Hematopoietic multipotent progenitor cell treated with erythropoietin and hydrocortisone succinate and interleukin-3 and kit ligand, for 6 days (in vitro differentiated cells): ENCODE measurements around the gene FCSK.

Experiments
- DNase-seq: peaks from one replicate; pipeline ENCODE4 v3.0.0-alpha.2; 2015

The FCSK gene

DNA sequence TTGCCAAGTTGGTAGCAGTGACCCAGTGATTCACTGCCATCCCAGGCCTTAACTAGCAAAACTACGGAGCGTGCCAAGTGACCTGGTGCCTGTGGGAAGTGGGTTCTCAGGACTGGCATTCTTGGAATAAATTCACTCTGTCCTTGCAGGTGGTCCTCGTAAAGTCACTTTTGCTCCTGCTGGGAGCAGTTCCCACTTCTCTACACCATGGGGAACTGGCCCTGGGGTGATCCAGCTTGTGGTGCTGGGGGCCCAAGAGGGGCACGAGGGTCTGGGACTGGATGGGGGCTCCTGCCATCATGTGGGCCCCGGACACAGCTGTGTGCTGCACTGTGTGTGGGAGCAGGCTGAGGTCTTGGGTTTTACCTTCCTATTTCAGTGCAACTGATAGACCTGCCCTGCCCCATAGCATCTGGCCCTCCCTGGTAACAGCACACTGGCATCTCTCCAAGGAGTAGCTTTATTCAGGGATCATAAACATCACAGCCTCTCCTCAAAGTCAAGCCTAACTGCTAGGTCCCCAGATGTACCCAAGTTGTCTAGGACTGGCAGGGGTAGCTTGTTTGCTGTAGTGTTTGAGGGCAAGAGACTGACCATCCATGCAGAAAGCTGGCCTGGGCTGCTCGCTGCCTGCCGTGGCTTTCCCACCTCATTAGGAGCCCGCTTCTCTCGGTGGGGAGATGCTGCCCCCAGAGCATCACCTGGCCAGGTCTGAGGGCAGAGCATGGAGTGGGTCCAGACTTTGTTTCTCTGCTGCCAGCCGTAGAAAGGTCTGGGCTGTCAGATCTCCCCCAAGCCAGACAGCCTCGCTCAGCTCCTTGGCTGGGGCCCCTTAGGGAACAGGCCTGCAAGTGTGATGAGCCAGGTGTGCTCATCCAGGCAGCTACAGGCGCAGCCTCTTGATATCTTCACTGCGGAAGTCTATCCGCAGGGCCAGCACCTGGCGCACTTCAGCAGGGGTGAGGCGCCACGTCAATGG, 26.0 kb downstream of the FCSK start:
- DNase-seq = peak; percentile 42

DNA sequence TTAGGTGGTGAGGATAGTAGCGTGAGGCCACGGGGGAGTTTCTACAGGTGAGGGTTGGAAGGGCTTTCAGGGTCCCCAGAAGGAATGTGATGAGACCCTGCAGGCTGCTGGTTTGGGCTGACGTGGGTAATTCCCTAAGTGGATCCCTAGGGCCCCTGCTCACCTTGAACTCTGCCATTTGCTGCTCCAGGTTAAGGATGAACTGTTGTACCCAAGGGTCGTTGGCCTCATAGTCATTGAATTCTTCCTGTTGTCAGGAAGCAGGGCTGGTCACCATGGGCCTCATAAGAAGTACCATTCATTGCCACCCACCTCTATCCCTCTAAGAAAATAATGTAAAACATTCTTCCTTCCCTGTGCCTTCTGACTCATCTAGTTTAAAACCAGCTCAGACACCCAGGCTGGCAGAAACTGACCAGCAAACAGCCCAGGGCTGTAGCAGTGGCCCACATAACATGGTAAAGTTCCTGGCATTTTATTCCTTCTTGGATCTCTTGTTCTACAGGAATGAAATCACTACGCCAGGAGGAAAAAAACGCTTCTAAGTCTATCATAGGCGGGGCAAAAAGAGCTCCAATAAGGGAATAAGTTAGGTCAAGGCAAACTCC, 27.6 kb downstream of the FCSK start:
- no peak for DNase-seq

DNA sequence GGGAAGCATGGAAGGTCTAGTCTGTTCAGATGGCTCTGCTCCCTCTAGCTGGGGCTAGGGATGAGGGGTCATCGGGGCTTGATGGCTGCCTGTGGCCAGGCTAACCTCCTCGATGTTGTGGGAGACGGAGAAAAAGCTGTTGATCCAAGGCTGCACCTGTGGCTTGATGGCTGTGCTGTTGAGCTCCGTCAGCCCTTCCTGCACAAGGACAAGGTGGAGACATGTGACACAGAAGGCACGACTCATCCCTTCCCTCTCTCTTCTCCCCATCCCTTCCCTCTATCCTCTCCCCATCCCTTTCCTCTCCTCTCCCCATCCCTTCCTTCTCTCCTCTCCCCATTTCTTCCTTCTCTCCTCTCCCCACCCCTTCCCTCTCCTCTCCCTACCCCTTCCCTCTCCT, 28.2 kb downstream of the FCSK start:
- no peak for DNase-seq

DNA sequence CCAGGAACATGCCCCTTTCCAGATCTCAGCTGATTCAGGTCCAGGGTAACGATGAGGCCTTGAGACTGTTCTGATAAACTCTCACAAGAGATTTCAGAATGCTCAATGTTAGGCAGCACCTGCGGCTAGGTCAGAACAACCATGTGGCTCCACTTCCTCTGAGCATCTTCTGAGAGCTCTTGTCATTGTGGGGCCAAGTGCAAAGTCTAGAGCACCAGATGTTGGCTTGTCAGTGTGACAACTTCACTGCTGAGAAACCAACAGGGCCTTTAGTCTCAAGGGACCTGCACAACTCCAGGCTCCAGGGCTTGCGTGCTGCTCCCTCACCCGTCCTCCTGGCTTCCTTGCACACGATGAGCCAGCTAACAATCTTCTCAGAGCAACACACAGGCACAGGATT, 29.0 kb downstream of the FCSK start:
- DNase-seq = no peak

DNA sequence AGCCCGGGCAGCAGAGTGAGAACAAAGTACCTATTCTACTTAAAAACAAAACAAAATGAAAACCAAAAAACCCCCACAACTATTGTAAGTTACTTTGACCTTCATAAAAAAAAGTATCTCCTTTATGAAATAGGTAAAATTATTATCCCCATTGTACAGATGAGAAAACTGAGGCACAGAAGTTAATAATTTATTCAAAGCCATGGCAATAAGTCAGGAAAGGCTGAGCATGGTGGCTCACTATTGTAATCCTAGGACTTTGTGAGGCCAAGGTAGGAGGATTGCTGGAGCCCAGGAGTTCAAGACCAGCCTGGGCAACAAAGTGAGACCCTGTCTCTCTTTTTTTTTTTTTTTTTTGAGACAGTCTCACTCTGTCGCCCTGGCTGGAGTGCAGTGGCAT, 30.5 kb downstream of the FCSK start:
- no peak for DNase-seq

DNA sequence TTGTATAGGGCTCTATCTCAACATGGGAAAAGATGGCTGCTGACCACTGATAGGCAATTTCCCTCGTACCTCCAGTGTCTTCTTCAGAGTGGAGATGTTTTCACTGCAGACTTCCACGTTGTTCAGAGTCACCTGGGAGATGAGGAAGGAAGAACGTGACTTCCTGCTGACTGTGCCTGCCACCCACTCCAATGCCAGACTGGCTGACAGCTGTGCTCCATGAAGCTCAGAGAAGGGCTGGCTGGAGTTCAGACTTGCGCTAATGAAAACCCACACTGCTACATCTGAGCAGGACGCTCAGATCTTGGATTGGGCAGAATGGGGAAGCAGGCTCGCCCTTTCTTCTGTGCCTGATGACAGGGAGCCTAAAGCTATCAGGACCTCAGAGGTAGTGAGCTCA, 35.9 kb downstream of the FCSK start:
- no peak for DNase-seq

DNA sequence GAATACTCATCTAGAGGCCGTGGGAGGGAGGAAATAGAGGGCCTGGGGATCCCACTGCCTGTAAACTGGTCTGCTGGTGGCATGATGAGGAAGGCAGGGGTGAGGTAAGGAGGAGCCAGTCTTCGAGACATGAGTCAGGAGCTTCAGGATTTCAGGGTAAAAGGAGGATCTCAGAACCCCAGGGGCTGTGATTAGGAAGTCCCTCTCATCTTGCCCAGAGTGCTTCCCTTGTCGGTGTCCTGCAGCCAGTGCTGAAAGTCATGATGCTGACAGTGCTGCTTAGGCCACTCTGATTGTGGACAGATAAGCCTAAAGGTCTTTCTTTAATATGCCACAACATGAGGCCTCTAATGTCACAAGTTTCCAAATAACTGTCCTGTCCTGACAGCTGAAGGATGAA, 39.4 kb downstream of the FCSK start:
- DNase-seq = no peak

DNA sequence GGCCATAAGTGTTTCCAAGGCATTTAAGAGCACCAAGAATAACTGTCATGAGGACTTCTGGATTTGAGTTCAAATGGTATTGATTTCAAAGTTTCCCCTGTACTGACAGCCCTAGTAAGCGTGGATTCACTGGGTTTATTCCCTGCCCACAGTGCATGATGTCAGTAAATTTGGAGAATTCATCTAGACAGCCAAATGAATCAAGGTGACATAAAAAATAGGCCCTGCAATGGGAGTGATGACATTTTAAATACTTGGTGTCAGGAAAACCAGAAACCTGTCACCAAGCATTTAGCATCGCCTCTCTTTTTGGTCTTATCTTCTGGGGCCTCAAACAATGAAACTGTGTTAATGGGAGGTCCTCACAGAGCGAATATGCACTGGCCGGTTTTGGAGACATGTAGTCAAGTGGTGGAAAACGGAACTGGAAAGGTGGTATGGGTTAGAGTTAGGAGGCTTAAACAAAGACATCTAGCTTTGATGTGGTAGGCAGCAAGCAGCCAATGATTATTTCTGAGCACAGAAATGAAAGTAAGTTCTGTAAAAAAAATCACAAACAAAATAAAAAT, 39.9 kb downstream of the FCSK start:
- no peak for DNase-seq

DNA sequence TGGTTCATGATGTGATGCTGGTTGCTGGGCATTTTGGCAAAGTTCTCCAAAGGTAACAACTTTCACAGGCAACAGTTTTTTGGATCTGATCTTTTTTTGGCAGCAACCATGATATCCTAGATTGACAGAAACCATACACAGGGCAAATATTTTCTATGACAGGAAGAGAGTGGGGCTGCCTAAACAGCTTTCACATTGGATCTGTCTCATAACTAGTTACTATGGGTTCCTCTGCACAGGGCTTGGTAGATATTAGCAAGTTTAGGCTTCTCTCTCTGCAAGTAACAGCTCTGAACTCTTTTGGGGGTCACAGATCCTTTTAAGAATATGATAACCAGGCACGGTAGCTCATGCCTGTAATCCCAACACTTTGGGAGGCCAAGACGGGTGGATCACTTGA, 40.4 kb downstream of the FCSK start:
- no peak for DNase-seq

DNA sequence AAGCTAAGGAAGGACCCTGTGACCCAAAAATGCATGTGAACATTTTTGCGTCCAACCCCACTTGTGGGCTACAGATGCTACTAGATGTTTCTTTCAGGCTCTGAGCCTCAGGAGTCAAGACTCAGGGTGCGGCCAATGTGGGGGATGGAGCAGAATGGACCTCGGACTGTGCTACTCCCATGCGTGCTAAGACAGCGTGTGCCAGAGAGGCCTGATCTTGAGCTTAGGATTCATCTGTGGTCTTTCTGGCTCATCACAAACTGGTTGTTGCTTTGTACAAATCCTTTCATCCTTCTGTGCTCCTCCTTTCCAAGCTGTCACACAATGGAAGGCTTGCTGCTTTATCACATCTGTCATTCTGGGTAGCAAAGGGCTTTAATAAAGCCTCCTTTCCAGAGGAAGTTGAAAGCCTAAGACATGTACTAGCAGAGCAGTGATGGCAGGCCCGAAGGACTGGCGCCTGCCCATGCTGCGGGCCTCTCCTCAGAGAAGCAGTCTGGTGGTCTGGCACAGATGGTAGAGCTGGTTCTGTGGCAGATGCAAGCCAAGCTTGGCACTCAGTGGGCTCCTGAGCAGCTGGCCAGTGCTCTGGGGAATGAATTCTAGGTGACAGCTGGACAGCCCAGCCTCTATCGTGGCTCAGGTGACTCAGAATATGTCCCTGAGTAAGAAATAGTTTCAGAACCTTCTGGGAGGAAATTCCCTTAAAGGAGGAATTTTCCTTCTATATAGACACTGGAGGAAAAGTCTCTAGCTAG, 41.2 kb downstream of the FCSK start:
- no peak for DNase-seq

DNA sequence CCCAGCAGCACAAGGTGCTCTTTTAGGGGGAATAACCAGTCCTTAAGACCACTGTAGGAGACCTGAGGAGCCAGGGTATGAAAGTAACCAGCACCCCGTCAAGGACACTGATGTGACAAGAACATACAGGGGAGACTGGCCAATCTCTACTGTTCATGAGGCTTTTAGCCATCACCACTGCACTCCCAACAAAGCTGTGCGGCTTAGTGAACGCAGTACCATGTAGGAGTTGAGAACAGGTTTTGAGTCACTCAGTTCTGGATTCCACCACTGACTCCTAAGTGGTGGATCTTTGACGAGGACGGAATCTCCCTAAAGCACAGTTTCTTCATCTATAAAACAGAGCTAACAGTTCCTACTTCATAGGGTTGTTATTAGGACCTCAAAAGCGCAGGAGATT, 42.1 kb downstream of the FCSK start:
- no peak for DNase-seq

DNA sequence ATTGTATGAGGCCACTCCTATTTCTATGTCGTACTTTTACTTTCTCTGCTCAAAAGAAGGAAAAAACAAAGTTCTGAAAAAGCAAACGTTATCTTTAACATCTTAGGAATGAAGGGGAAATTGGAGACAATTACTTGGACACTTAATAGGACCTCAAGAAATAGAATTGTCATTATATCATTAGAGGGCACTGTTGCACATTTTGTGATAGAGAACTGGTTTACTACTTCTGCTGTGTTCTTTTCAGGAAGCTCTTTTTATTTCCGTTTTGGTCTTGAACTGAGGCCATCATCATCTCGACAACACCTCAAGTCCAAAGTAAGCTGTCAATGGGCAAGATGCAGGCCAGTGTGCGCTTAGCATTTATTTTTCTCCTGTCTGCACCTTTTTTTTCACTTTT, 54.4 kb downstream of the FCSK start:
- peak; percentile 78 for DNase-seq

DNA sequence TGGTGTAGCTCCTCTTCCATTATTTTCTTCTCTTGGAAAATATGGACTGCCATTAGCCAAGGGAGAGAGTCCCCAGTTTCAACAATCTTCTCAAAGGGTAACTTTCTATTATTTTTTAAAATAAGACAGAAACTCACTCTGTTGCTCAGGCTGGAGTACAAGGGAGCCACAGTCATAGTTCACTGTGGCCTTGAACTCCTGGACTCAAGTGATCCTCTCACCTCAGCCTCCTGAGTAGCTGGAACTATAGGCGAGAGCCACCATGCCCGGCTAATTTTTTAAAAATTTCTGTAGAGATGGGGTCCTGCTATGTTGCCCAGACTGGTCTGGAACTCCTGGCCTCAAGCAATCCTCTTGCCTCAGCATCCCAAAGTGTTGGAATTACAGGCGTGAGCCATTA, 55.8 kb downstream of the FCSK start:
- no peak for DNase-seq

DNA sequence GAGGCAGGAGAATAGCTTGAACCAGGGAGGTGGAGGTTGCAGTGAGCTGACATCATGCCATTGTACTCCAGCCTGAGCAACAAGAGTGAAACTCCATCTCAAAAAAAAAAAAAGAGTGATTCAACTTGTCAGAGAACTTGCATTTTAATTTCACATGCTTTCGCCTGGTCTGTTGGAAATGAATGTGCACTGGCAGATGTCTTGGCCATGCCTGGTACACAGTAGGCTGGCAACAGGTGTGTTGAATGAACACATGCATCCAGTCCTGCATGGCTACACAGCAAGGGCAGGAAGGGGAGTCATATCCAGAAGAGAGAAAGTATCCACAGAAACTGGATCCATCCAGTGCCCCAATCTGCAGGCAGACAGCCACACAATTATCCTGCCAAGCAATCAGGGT, 57.4 kb downstream of the FCSK start:
- no peak for DNase-seq

DNA sequence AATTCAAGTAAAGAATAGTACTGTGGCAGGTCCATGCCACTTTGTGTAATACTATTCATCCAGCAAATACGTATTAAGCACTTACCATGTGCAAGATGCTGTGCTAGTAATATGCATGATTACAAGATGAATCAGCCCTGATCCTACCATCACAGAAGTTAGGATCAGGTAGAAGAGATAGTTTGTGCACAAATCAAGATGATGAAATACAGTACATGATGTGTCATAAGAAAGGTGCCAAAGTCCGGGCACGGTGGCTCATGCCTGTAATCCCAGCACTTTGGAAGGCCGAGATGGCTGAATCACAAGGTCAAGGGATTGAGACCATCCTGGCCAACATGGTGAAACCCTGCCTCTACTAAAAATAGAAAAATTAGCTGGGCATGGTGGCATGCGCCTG, 58.1 kb downstream of the FCSK start:
- no peak for DNase-seq

DNA sequence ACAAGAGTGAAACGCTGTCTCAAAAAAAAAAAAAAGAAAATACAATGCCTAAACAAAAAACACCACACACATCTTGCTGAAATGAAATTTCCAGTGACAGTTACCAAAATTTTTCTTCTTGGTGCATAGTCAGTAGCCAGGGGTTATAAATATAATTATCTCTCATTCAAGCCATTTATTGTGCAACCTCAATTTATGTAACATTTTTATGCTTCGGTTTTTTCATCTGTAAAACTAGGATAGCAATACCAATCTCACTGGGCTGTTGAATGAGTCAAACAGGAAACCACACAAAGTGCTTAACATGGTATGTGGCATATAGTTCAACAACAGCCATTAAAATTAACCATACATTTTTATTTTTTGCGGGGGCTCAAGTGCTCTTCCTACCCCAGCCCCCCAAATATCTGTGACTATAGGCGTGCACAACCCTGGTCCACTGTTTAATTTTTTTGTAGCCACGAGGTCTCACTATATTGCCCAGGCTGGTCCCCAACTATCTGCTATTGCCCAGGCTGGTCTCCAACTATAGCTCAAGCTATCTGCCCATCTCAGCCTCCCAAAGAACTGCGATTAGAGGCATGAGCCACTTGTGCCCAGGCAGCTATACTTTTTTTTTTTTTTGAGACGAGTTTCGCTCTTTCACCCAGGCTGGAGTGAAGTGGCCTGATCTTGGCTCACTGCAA, 66.4 kb downstream of the FCSK start:
- DNase-seq = peak; percentile 91

DNA sequence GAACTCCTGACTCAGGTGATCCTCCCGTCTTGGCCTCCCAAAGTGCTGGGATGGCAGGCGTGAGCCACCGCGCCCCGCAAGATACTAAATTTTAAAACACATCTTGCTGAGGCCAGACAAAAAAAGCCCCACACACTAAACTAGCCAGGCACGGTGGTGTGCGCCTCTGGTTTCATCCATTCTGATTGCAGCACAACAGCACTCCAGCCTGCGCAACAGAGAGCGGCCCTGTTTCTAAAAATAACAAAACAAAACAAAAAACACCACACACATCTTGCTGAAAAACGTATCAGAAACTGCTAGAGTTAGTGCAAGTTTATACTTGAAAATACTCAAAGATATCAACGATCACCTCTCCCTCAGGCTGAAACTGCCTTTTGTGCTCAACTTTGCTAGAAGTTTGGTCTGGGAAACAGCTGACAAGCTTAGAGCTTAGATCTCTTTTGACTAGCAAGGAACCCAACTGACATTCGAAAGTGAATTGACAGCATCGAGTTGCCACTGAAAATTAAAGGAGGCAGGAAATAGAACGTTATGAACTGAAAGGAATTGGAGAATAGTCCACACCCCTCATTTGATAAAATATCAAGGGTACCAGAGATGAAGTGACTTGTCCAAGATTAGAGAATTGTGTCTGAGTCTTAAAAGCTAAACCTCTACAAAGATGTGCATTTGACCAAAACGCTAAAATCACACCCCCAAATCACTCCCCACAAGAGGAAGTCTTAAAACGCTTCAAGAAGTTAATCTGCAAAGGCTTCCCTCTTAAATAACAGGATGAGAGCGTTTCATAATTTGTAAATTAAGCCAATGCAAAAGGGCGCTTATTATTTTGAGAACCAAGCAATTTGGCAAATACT, 68.1 kb downstream of the FCSK start:
- DNase-seq = peak; percentile 44

DNA sequence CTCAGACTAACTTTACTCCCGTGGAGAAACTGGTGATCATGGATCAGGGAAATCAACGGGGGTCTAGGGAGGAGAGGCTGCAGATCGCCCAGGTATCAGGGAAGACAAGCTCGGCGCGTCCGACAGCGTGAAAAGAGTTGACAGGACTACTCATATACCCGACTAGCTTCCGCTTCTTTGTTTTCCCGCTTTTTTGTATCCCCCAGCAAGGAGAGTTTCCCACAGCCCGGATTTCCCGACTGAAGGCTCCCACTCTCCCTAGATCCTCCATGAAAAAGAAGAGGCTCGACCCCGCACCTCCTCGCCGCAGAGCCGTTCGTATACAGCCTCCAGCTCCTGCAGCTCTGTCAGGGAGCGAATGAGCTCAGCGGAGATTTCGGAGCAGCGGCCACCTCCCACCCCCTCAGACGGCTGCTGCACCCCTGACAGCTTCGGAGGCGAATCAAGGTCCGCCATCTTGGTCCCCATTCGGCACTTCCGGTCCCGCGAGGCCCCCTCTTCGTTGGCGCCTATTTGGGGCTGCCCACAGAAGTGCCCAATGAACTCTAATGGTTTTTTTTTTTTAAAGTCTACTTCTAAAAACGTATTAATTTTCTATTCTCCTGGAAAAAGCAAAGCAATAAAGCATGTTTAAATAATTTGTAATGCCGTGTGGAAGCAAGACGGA, 68.8 kb downstream of the FCSK start, which contains the start of gene COG4:
Gene COG4, minus strand, starts transcription at position 479 of the 667 bp plus-strand sequence. Its CDS starts 11 bp downstream, at position 468.
- peak; percentile 96 for DNase-seq

DNA sequence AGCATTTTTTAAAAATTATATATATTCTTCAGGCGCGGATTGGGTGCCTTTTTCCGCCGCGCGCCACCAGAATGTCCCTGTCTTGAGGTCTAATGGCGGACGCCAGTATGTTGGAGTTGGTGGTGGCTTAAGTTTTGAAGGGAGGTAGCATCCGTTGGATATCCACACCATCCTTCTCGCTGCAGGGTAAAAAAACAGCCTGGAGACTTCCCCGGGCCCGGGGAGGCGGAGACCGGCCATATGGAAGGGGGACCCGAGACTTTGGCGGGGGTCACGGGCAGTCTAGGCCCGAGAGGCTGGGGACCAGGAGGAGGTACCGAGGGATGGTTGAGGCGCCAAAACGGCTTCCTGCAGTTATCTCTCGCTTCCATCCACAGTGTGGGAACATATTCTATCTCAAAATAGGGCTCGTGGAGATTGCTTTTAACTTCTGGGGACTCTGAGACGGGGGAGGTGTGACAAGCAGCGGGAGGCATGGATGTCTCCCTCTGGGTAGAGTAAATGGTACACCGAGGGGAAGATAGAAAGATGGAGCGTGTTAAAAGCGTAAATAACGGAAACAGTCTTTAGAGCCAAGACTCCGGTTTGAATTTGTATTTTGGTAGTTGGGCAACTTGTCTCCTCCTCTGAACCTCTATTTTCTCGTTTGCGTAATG, 69.5 kb downstream of the FCSK start, which contains the start of gene SF3B3:
Gene SF3B3, plus strand, starts transcription at position 74 of the 656 bp plus-strand sequence. CDS start 2,841 bp downstream, outside the sequence.
- peak; percentile 87 for DNase-seq

DNA sequence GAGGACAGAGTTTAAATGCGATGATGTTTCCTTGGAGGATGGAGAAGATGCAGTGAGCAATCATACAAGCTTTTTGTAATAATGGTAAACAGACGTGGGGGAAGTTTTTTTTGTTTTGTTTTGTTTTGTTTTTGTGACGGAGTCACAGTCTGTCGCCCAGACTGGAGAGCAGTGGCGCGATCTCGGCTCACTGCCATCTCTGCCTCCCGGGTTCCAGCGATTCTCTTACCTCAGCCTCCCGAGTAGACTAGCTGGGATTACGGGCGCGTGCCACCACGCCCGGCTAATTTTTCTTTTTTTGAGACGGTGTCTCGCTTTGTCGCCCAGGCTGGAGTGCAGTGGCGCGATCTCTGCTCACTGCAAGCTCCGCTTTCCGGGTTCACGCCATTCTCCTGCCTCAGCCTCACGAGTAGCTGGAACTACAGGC, 70.0 kb downstream of the FCSK start:
- DNase-seq = peak; percentile 48
